K562 (cell line): ENCODE data around the gene ZNF488. TPM values are rescaled to one million over a fixed set of nuclear protein-coding genes. Genes with fewer than 3 reads are reported as not detected.
A peak's percentile ranks its signal among the peaks of the same experiment; 100 is the strongest.

Source experiments
- ATAC-seq: fragments of 200-7000 bp; cut with Tn5 transposase; 3 replicates; pipeline ENCODE4 v1.9.1; 2020; ENCODE audit warnings: moderate library complexity
- BruUV-seq: library from RNA; stranded (reverse); fragments of 400-500 nt; replicated peaks from 2 replicates; lab custom pipeline; 2021; lab: Mats Ljungman, UMichigan
- CTCF ChIA-PET: fragments of 300-600 bp; formaldehyde crosslinking; extraction: SDS; loops from one replicate; lab custom pipeline; 2021; ENCODE audit warnings: low intra/inter-chr PET ratio; lab: Yijun Ruan, JAX
- POLR2A ChIA-PET: fragments of 300-600, 350-650 bp; sonication (Branson Sonifier 250); formaldehyde crosslinking; extraction: SDS; loops from one replicate; lab custom pipeline; 2021; ENCODE audit warnings: antibody characterized with exemption, inconsistent platforms; lab: Yijun Ruan, JAX
- DNase-seq, 4 experiments: peaks; one replicate each; pipeline versions ENCODE4 v3.0.0 to v3.0.0-alpha.2; 2011 to 2018; ENCODE audit warnings: low spot score in 3 of 4, mixed read lengths in 3 of 4; ENCODE audit errors: extremely low read depth in 1 of 4
- FAIRE-seq: peaks from 2 replicates; lab custom pipeline; 2011; peaks lifted over from hg19 to GRCh38; lab: Jason Lieb, UNC
- H2AFZ ChIP-seq: 2 replicates; pipeline ENCODE4 v1.6.0; 2011; ENCODE audit warnings: low read depth, low read length, control low read depth, inconsistent platforms
- H3K27ac ChIP-seq: fragments of 200-600 bp; 3 replicates; pipeline ENCODE4 v1.8.0; 2011; ENCODE audit warnings: low read depth, mild to moderate bottlenecking, control low read depth, inconsistent platforms, low read length, moderate library complexity, mixed read lengths; ENCODE audit errors: extremely low read depth
- H3K27me3 ChIP-seq, 2 experiments: fragments of 300-600 bp in 1 of 2; 2 replicates in 1 of 2; 3 replicates in 1 of 2; pipeline versions ENCODE4 v1.6.0 to v1.8.0; 2011; ENCODE audit warnings: inconsistent platforms in 2 of 2, low read length in 2 of 2, mild to moderate bottlenecking in 1 of 2, mixed read lengths in 1 of 2, moderate library complexity in 1 of 2; ENCODE audit not compliant: control insufficient read depth in 2 of 2, insufficient read depth in 2 of 2
- H3K36me3 ChIP-seq: fragments of 300-600 bp; 3 replicates; pipeline ENCODE4 v1.8.0; 2011; ENCODE audit warnings: mild to moderate bottlenecking, low read length, inconsistent platforms; ENCODE audit not compliant: control insufficient read depth, insufficient read depth
- H3K4me1 ChIP-seq, 2 experiments: fragments of 200-600 bp in 1 of 2; replicated peaks in 1 of 2; 2 replicates in 1 of 2; 3 replicates in 1 of 2; pipeline versions ENCODE4 v1.5.1 to v1.8.0; 2011; ENCODE audit warnings: inconsistent platforms in 2 of 2, low read length in 2 of 2, mild to moderate bottlenecking in 1 of 2, mixed read lengths in 1 of 2, moderate library complexity in 1 of 2; ENCODE audit not compliant: control insufficient read depth in 2 of 2, insufficient read depth in 2 of 2
- H3K4me2 ChIP-seq: 2 replicates; pipeline ENCODE4 v1.6.1; 2011; ENCODE audit warnings: low read length, control low read depth, inconsistent platforms, mixed read lengths; ENCODE audit not compliant: insufficient read depth
- H3K4me3 ChIP-seq: fragments of 200-600 bp; sonication (generic), shearing (Covaris generic); 2 replicates; pipeline ENCODE4 v1.5.1; 2016; ENCODE audit warnings: control low read depth, inconsistent platforms
- H3K79me2 ChIP-seq: fragments of 200-600 bp; 3 replicates; pipeline ENCODE4 v1.8.0; 2011; ENCODE audit warnings: low read length, inconsistent platforms; ENCODE audit not compliant: control insufficient read depth, insufficient read depth
- H3K9ac ChIP-seq, 2 experiments: 2 replicates each; pipeline versions ENCODE4 v1.6.0 to v1.6.1; 2011; ENCODE audit warnings: low read depth in 2 of 2, low read length in 2 of 2, control low read depth in 1 of 2, inconsistent platforms in 1 of 2, mild to moderate bottlenecking in 1 of 2, mixed read lengths in 1 of 2; ENCODE audit not compliant: insufficient read depth in 1 of 2
- H3K9me1 ChIP-seq: one replicate; pipeline ENCODE4 v1.6.0; 2011; ENCODE audit warnings: inconsistent platforms, mild to moderate bottlenecking, low read length, moderate library complexity; ENCODE audit not compliant: control insufficient read depth, insufficient read depth
- H3K9me3 ChIP-seq: replicated peaks from 2 replicates; pipeline ENCODE4 v1.5.1; 2011; ENCODE audit warnings: low read depth, low read length, inconsistent platforms; ENCODE audit not compliant: control insufficient read depth, insufficient read depth
- H4K20me1 ChIP-seq: replicated peaks from 2 replicates; pipeline ENCODE4 v1.6.1; 2011; ENCODE audit warnings: low read length, inconsistent platforms, mixed read lengths; ENCODE audit not compliant: control insufficient read depth, insufficient read depth
- BHLHE40 ChIP-seq: IDR thresholded peaks from 2 replicates; pipeline ENCODE4 v1.6.1; 2011; ENCODE audit warnings: low read length, improper control_type of control experiment
- CXXC5 ChIP-seq: fragments of 250-450 bp; sonication (Bioruptor Pico); IDR thresholded peaks from 2 replicates; pipeline ENCODE4 v1.8.0; 2022; ENCODE audit warnings: inconsistent platforms, mild to moderate bottlenecking, moderate library complexity
- EGR1 ChIP-seq: fragments of 450-650 bp; conservative IDR thresholded peaks from 2 replicates; pipeline ENCODE4 v1.6.1; 2017; ENCODE audit warnings: mild to moderate bottlenecking
- IFI16 ChIP-seq: fragments of 250-450 bp; sonication (Bioruptor Pico); IDR thresholded peaks from 2 replicates; pipeline ENCODE4 v2.1.2; 2022; ENCODE audit warnings: mild to moderate bottlenecking, inconsistent platforms
- KHSRP ChIP-seq: fragments of 450-650 bp; IDR thresholded peaks from 2 replicates; pipeline ENCODE4 v1.6.1; 2017
- NCOA6 ChIP-seq: fragments of 450-650 bp; IDR thresholded peaks from 2 replicates; pipeline ENCODE4 v1.6.1; 2017; ENCODE audit warnings: mild to moderate bottlenecking
- NR3C1 ChIP-seq: sonication (generic); formaldehyde crosslinking; IDR thresholded peaks from 2 replicates; pipeline ENCODE4 v1.8.1; 2022; ENCODE audit warnings: missing genetic modification reagents
- NRF1 ChIP-seq, 2 experiments: fragments of 450-650 bp; IDR thresholded peaks in 1 of 2; conservative IDR thresholded peaks in 1 of 2; 2 replicates each; pipeline ENCODE4 v1.6.1; 2014; ENCODE audit warnings: mild to moderate bottlenecking in 2 of 2
- PCBP1 ChIP-seq: fragments of 200-400 bp; formaldehyde crosslinking; IDR thresholded peaks from 2 replicates; pipeline ENCODE4 v1.6.1; 2018; ENCODE audit warnings: mild to moderate bottlenecking, low read depth, low read length; ENCODE audit not compliant: poor library complexity, severe bottlenecking
- PTTG1 ChIP-seq: fragments of 450-650 bp; IDR thresholded peaks from 2 replicates; pipeline ENCODE4 v1.6.1; 2016; ENCODE audit warnings: low read depth, mild to moderate bottlenecking, missing genetic modification characterization, missing compliant biosample characterization
- RBM22 ChIP-seq: fragments of 200-400 bp; formaldehyde crosslinking; IDR thresholded peaks from 2 replicates; pipeline ENCODE4 v1.6.1; 2018; ENCODE audit warnings: low read length, low read depth; ENCODE audit not compliant: poor library complexity, severe bottlenecking
- SNIP1 ChIP-seq: fragments of 450-650 bp; IDR thresholded peaks from 2 replicates; pipeline ENCODE4 v1.7.1; 2017; ENCODE audit warnings: low read depth, mild to moderate bottlenecking
- ZKSCAN8 ChIP-seq: fragments of 200-800 bp; sonication (Bioruptor generic); IDR thresholded peaks from 2 replicates; pipeline ENCODE4 v1.6.1; 2016; ENCODE audit warnings: missing genetic modification characterization, missing compliant biosample characterization
- ZNF316 ChIP-seq: fragments of 450-650 bp; IDR thresholded peaks from 2 replicates; pipeline ENCODE4 v1.6.1; 2016
- WGBS: fragments of 100-300 bp; shearing (Covaris generic); methylation state at CpG from one replicate; pipeline ENCODE4 v1.1.6; 2016; ENCODE audit warnings: low coverage, mixed read lengths; ENCODE audit not compliant: insufficient coverage; ENCODE audit errors: missing lambda C conversion rate; 5-methylcytosine and 5-hydroxymethylcytosine counted together
- in situ Hi-C: fragments of 300-500 bp; cut with MboI; formaldehyde crosslinking; loops from 4 replicates; pipeline ENCODE4 v1.15.0; 2018; ENCODE audit warnings: inconsistent platforms, mixed read lengths
- intact Hi-C: fragments of 100-400 bp; cut with micrococcal nuclease; formaldehyde crosslinking; loops from 2 replicates; pipeline ENCODE4 v1.14.2; 2022
- polyA plus RNA-seq, 8 experiments: library from polyadenylated mRNA; depleted of rRNA in 4 of 8; stranded (reverse) in 5 of 8; unstranded in 3 of 8; fragments of >200 nt; fragmentation: Nextera tagmentation in 2 of 8; fragmentation: Illumina TruSeq in 1 of 8; extraction: Ambion mirVana in 2 of 8; extraction: Trizol in 1 of 8; gene quantifications; 2 replicates each; pipeline versions ENCODE4 v1.2.1 to v1.2.3, GENCODE V29; 2011 to 2014; ENCODE audit warnings: inconsistent platforms in 1 of 8, missing spikeins in 1 of 8
- total RNA-seq, 7 experiments: library from RNA; depleted of rRNA in 6 of 7; stranded (reverse); fragments of >200 nt in 6 of 7; fragmentation: Illumina TruSeq in 2 of 7; extraction: Trizol in 2 of 7; gene quantifications; 2 replicates each; pipeline versions ENCODE4 v1.2.1 to v1.2.3, GENCODE V29; 2011 to 2021; ENCODE audit warnings: low replicate concordance in 1 of 7
- TF ChIP-seq, protein P1 (sequence below): sonication (generic); formaldehyde crosslinking; IDR thresholded peaks from 2 replicates; pipeline ENCODE4 v1.8.0; 2022; ENCODE audit warnings: missing genetic modification reagents, mild to moderate bottlenecking, borderline replicate concordance
- TF ChIP-seq, protein P2 (sequence below): sonication (generic); formaldehyde crosslinking; IDR thresholded peaks from 2 replicates; pipeline ENCODE4 v1.8.0; 2023; ENCODE audit warnings: mild to moderate bottlenecking, missing genetic modification reagents
- TF ChIP-seq, protein P3 (sequence below): fragments of 450-650 bp; IDR thresholded peaks from 2 replicates; pipeline ENCODE4 v1.6.1; 2016; ENCODE audit warnings: borderline replicate concordance

The ZNF488 gene
- total and polyA plus RNA-seq, 9 of the 15 experiments (the other 6 are each of a cell fraction or from before 2014, with no cell fraction given), result 0.03 to 0.09 (median 0.05) TPM; not detected in 3

DNA sequence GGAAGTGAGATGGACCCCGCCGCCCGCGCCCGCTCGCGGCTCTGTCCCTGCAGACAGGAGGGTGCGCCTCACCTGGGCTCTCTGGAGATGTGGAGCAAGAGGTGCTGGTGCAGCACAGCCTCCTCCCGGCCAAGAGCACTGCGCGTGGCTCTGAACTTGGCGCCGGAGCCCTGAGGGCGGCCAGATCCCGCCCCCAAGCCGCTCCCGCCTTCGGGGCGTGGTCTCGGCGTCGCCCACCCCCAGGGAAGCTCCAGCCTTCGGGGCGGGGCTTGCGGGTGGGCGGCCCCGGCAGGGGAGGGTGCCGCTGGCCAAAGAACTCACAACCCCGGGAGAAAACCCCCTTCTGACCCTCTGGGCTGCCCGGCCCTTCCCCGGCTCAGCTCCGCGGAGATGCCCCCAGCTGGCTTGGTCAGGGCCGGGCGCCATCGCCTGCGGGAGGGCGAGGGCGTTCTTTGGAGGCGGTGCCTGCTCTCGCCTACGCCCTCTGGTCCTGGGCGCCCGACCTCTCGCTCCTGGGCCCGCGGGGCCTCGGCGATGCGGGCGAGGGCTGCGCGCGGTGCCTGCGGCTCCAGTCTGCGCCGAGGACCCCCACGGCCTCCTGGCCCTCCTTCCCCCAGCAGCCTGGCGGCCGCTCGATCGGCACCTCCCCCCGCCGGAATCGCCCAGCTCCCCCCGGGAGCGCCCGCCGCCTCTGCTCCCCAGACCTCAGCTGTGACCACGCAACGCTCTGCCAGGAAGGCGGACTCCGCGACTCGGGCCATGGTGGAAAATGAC, at the start of gene ZNF488 (continued):
- TF ChIP-seq CXXC5 (peak; percentile 33; the same call in 1 of the 2 replicates), PTTG1 (no peak), EGR1 (peak; percentile 78; the same call in 1 of the 2 replicates), PCBP1 (peak; percentile 24), SNIP1 (no peak)

DNA sequence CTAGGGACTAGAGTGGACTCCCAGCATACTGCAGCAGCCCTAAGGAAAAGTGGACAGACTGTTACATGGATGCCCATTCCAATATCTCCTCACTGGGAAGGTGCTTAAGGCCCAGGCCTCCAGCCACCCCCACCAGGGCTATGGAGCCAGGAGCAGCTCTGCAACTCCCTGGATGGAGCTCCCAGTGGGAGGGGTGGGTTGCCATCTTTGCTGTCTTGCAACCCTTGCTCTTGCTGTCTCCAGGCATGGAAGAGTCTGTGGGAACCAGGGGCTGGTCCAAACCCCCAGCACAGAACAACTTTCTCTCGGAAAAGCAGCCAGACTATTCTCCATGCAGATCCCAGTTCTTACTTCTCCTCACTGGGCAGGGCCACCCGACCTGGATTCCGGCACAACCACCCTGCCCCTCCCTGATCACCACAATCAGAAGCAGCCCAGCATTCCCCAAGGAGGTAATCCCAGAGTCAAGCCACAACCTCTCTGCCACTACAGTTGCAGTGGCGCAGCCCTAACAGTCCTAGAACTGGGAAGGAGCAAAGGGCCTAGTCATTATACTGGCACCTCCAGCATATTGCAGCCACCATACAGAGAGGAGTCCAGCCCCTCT, 41.8 kb upstream of the ZNF488 start:
- in situ Hi-C loops, result loop anchor here (25.0 kb wide), 1 partner anchor 136 kb away; no protein-coding TSS in a partner anchor
- no peak for ATAC-seq
- FAIRE-seq, result no peak
- H3K4me1 ChIP-seq, result no peaks in the 10 kb centered on the region
- H3K9me1 ChIP-seq, result no peaks in the 10 kb centered on the region
- no TSS peak for BruUV-seq
- no peaks in the 10 kb centered on the region for H4K20me1 ChIP-seq
- H3K27ac ChIP-seq, result no peak overlapping the region
- POLR2A ChIA-PET, result no interaction called here
- no peaks in the 10 kb centered on the region for H3K9me3 ChIP-seq
- H2AFZ ChIP-seq, result no peak overlapping the region
- H3K36me3 ChIP-seq, result no peaks in the 10 kb centered on the region
- H3K4me3 ChIP-seq, result no peak overlapping the region
- H3K4me2 ChIP-seq, result no peak overlapping the region
- 0% methylated on average over 4 of the region's 4 CpGs for WGBS
- peaks cover 3 to 12% of the 10 kb centered on the region in 2 experiments; a peak in 4 of 5 replicates for H3K27me3 ChIP-seq
- intact Hi-C loops, result no loop called here
- no peak for DNase-seq
- no peaks in the 10 kb centered on the region for H3K79me2 ChIP-seq
- no peak overlapping the region for H3K9ac ChIP-seq
- CTCF ChIA-PET, result no interaction called here
- no peak for TF ChIP-seq RBM22
- TF ChIP-seq NRF1 (conservative IDR thresholded peaks at IDR 0.05 in 1 of 2, IDR thresholded peaks at IDR 0.05 in 1 of 2), result no peak
- TF ChIP-seq, protein P1, sequence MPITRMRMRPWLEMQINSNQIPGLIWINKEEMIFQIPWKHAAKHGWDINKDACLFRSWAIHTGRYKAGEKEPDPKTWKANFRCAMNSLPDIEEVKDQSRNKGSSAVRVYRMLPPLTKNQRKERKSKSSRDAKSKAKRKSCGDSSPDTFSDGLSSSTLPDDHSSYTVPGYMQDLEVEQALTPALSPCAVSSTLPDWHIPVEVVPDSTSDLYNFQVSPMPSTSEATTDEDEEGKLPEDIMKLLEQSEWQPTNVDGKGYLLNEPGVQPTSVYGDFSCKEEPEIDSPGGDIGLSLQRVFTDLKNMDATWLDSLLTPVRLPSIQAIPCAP (CRISPR knock-in tag), result no peak
- TF ChIP-seq ZKSCAN8 (CRISPR knock-in tag), result no peak
- no peak for TF ChIP-seq IFI16
- TF ChIP-seq BHLHE40, result no peak
- TF ChIP-seq, protein P2, sequence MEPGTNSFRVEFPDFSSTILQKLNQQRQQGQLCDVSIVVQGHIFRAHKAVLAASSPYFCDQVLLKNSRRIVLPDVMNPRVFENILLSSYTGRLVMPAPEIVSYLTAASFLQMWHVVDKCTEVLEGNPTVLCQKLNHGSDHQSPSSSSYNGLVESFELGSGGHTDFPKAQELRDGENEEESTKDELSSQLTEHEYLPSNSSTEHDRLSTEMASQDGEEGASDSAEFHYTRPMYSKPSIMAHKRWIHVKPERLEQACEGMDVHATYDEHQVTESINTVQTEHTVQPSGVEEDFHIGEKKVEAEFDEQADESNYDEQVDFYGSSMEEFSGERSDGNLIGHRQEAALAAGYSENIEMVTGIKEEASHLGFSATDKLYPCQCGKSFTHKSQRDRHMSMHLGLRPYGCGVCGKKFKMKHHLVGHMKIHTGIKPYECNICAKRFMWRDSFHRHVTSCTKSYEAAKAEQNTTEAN (CRISPR knock-in tag), result no peak
- TF ChIP-seq ZNF316, result no peak
- no peak for TF ChIP-seq CXXC5
- TF ChIP-seq, protein P3, sequence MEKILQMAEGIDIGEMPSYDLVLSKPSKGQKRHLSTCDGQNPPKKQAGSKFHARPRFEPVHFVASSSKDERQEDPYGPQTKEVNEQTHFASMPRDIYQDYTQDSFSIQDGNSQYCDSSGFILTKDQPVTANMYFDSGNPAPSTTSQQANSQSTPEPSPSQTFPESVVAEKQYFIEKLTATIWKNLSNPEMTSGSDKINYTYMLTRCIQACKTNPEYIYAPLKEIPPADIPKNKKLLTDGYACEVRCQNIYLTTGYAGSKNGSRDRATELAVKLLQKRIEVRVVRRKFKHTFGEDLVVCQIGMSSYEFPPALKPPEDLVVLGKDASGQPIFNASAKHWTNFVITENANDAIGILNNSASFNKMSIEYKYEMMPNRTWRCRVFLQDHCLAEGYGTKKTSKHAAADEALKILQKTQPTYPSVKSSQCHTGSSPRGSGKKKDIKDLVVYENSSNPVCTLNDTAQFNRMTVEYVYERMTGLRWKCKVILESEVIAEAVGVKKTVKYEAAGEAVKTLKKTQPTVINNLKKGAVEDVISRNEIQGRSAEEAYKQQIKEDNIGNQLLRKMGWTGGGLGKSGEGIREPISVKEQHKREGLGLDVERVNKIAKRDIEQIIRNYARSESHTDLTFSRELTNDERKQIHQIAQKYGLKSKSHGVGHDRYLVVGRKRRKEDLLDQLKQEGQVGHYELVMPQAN, result no peak
- no peak for TF ChIP-seq NCOA6
- no peak for TF ChIP-seq KHSRP
- TF ChIP-seq NR3C1 (CRISPR knock-in tag), result no peak
